Kasumi-1 (cell line): ENCODE data around the gene PGP.
"Not testable (repeated sequence)": the region's sequence is repeated elsewhere in the genome, so short reads cannot be mapped to it uniquely, and the experiment has no call there.

Experiments used
- DNase-seq, 2 experiments: peaks; one replicate each; lab custom pipeline; 2025; lab: John Stamatoyannopoulos, UW

The PGP gene

GRCh38 chr16:2223221-2223941, 8.7 kb upstream of the PGP start, which contains the start of gene E4F1:
TSS of gene E4F1 (plus strand) at chr16:2223591. CDS start at chr16:2223614, 23 bp downstream.
- DNase-seq: peak; percentile 90

- no peak for DNase-seq
These were observed 1.7 kb upstream of the PGP start for GRCh38 chr16:2216330-2216729.

- no peak for DNase-seq
These were observed 572 bp downstream of the PGP start for GRCh38 chr16:2213817-2214718.

- peak in 1 of 2 experiments; percentile 11 for DNase-seq
These were observed 2.0 kb downstream of the PGP start for GRCh38 chr16:2212362-2213324.

GRCh38 chr16:2211923-2212347, 2.7 kb downstream of the PGP start:
- DNase-seq: no peak

- no peak for DNase-seq
These were observed 4.0 kb downstream of the PGP start, which contains the start of gene BRICD5 for GRCh38 chr16:2210386-2211365. TSS of gene BRICD5 (minus strand) at chr16:2210863. CDS start at chr16:2210833, 30 bp downstream.

- DNase-seq: no peak
These were observed 4.7 kb downstream of the PGP start for GRCh38 chr16:2210009-2210332.

- no peak for DNase-seq
These were observed 5.2 kb downstream of the PGP start for GRCh38 chr16:2209258-2210008.

GRCh38 chr16:2208772-2209171, 5.9 kb downstream of the PGP start:
- DNase-seq: no peak

GRCh38 chr16:2208308-2208707, 6.3 kb downstream of the PGP start:
- DNase-seq: no peak

- no peak for DNase-seq
These were observed 6.8 kb downstream of the PGP start for GRCh38 chr16:2207872-2208271.

GRCh38 chr16:2206780-2207433, 7.7 kb downstream of the PGP start:
- no peak for DNase-seq

- no peak for DNase-seq
These were observed 8.2 kb downstream of the PGP start for GRCh38 chr16:2206420-2206779.

GRCh38 chr16:2205967-2206313, 8.7 kb downstream of the PGP start:
- peak in 1 of 2 experiments; percentile 2 for DNase-seq

- DNase-seq: peak; percentile 35 to 45
These were observed 9.3 kb downstream of the PGP start, which contains the start of gene MLST8 for GRCh38 chr16:2205104-2205966. TSS of gene MLST8 (plus strand) at chr16:2205454. CDS start at chr16:2206086, 632 bp downstream.

GRCh38 chr16:2204416-2205103, 10.1 kb downstream of the PGP start:
- DNase-seq: no peak

GRCh38 chr16:2203119-2203688, 11.4 kb downstream of the PGP start:
- DNase-seq: not testable (repeated sequence)
